NCI-H774 (cell line): ENCODE measurements around the gene NBR1.
"Not testable (repeated sequence)": the region's sequence is repeated elsewhere in the genome, so short reads cannot be mapped to it uniquely, and the experiment has no call there.

Source experiments
- DNase-seq: peaks from one replicate; lab custom pipeline; 2025; lab: John Stamatoyannopoulos, UW

The NBR1 gene

GRCh38 chr17:43216369-43216761, 45.4 kb downstream of the NBR1 start:
- no peak for DNase-seq

- no peak for DNase-seq
These were observed 46.0 kb downstream of the NBR1 start for GRCh38 chr17:43216762-43217613.

GRCh38 chr17:43217614-43218087, 46.6 kb downstream of the NBR1 start:
- DNase-seq: no peak

GRCh38 chr17:43219001-43219400, 48.0 kb downstream of the NBR1 start:
- no peak for DNase-seq

GRCh38 chr17:43219746-43220380, 48.8 kb downstream of the NBR1 start:
- DNase-seq: no peak

GRCh38 chr17:43220511-43221125, 49.6 kb downstream of the NBR1 start:
- DNase-seq: no peak

GRCh38 chr17:43224146-43224705, 53.2 kb downstream of the NBR1 start:
- no peak for DNase-seq

- no peak for DNase-seq
These were observed 55.4 kb downstream of the NBR1 start for GRCh38 chr17:43226393-43226792.

- DNase-seq: not testable (repeated sequence)
These were observed 57.2 kb downstream of the NBR1 start, which contains the start of gene CCDC200 for GRCh38 chr17:43228020-43228782. TSS of gene CCDC200 (minus strand) at chr17:43228623. CDS start at chr17:43228554, 69 bp downstream.

GRCh38 chr17:43231205-43232020, 60.4 kb downstream of the NBR1 start:
- not testable (repeated sequence) for DNase-seq

GRCh38 chr17:43232021-43232699, 61.1 kb downstream of the NBR1 start:
- not testable (repeated sequence) for DNase-seq

- DNase-seq: not testable (repeated sequence)
These were observed 62.2 kb downstream of the NBR1 start for GRCh38 chr17:43233263-43233662.

GRCh38 chr17:43233877-43234276, 62.9 kb downstream of the NBR1 start, which contains the start of gene RNU2-1:
TSS of gene RNU2-1 (minus strand) at chr17:43233977.
- not testable (repeated sequence) for DNase-seq

GRCh38 chr17:43239597-43239996, 68.6 kb downstream of the NBR1 start:
- DNase-seq: not testable (repeated sequence)

- not testable (repeated sequence) for DNase-seq
These were observed 69.8 kb downstream of the NBR1 start for GRCh38 chr17:43240596-43241352.

GRCh38 chr17:43246456-43246855, 75.4 kb downstream of the NBR1 start:
- DNase-seq: not testable (repeated sequence)
